Upper lobe of left lung (tissue), 4 donors: Measurements from ENCODE around the gene IFI30.

Source experiments
- CTCF ChIP-seq, 6 experiments: fragments of 450-650 bp in 4 of 6; fragments of 200-600 bp in 2 of 6; sonication (generic) in 2 of 6; IDR thresholded peaks; one replicate each; pipeline ENCODE4 v1.5.1; 2016 to 2019; ENCODE audit warnings: antibody characterized with exemption in 6 of 6
- POLR2A ChIP-seq, 4 donors: fragments of 450-650 bp; IDR thresholded peaks; one replicate each; pipeline ENCODE4 v1.5.1; 2016 to 2017; ENCODE audit warnings: antibody characterized with exemption in 4 of 4, mild to moderate bottlenecking in 2 of 4
- POLR2AphosphoS5 ChIP-seq, 2 donors: sonication (generic); formaldehyde crosslinking; IDR thresholded peaks; one replicate each; pipeline ENCODE4 v1.5.1; 2017; ENCODE audit warnings: antibody characterized with exemption in 2 of 2

GRCh38 chr19:18159810-18160209 is 13.8 kb upstream of the IFI30 start:
- TF ChIP-seq CTCF (IDR thresholded peaks at IDR 0.05) (no peak), POLR2AphosphoS5 (IDR thresholded peaks at IDR 0.05) (no peak), POLR2A (IDR thresholded peaks at IDR 0.05) (no peak)
